Activated CD4-positive, alpha-beta T cell treated with anti-CD3 and anti-CD28 coated beads, Interleukin-2, amount 50 U/mL, for 1 hour (primary cell): ENCODE results near the gene FLT3.

Experiments
- DNase-seq: peaks from one replicate; pipeline ENCODE4 v3.0.0-alpha.2; 2020

The FLT3 gene

GRCh38 chr13:27956576-27957300, 143.6 kb downstream of the FLT3 start:
- DNase-seq, result no peak

- DNase-seq, result no peak
These were observed 145.3 kb downstream of the FLT3 start for GRCh38 chr13:27955014-27955591.

GRCh38 chr13:27954406-27954851, 145.9 kb downstream of the FLT3 start:
- DNase-seq, result no peak

GRCh38 chr13:27953676-27954405, 146.5 kb downstream of the FLT3 start:
- peak; percentile 54 for DNase-seq
